HG03571 (cell line): ENCODE data around the gene SDK1.

Experiments
- ATAC-seq: cut with Tn5 transposase; IDR thresholded peaks from one replicate; pipeline ENCODE4 v1.9.1; 2021; ENCODE audit not compliant: unreplicated experiment

SDK1 gene

GRCh38 chr7:4066626-4067475, 765.8 kb downstream of the SDK1 start:
- ATAC-seq, result no peak

GRCh38 chr7:4067476-4067760, 766.4 kb downstream of the SDK1 start:
- no peak for ATAC-seq

GRCh38 chr7:4067874-4068273, 766.8 kb downstream of the SDK1 start:
- no peak for ATAC-seq

GRCh38 chr7:4068286-4068685, 767.2 kb downstream of the SDK1 start:
- no peak for ATAC-seq

- no peak for ATAC-seq
Observed at GRCh38 chr7:4069268-4070095, 768.4 kb downstream of the SDK1 start.

- ATAC-seq, result no peak
Observed at GRCh38 chr7:4070214-4070613, 769.2 kb downstream of the SDK1 start.

GRCh38 chr7:4071370-4072058, 770.5 kb downstream of the SDK1 start:
- no peak for ATAC-seq

GRCh38 chr7:4072161-4072925, 771.3 kb downstream of the SDK1 start:
- ATAC-seq, result no peak

- no peak for ATAC-seq
Observed at GRCh38 chr7:4073052-4073451, 772.0 kb downstream of the SDK1 start.

GRCh38 chr7:4073750-4074149, 772.7 kb downstream of the SDK1 start:
- ATAC-seq, result no peak

- ATAC-seq, result no peak
Observed at GRCh38 chr7:4074407-4074806, 773.4 kb downstream of the SDK1 start.

- no peak for ATAC-seq
Observed at GRCh38 chr7:4074994-4075393, 773.9 kb downstream of the SDK1 start.

- ATAC-seq, result no peak
Observed at GRCh38 chr7:4076701-4077294, 775.7 kb downstream of the SDK1 start.

GRCh38 chr7:4077980-4078379, 776.9 kb downstream of the SDK1 start:
- no peak for ATAC-seq

- ATAC-seq, result no peak
Observed at GRCh38 chr7:4078580-4078979, 777.5 kb downstream of the SDK1 start.

- ATAC-seq, result no peak
Observed at GRCh38 chr7:4079366-4079765, 778.3 kb downstream of the SDK1 start.

- ATAC-seq, result no peak
Observed at GRCh38 chr7:4079956-4080355, 778.9 kb downstream of the SDK1 start.

GRCh38 chr7:4080954-4081353, 779.9 kb downstream of the SDK1 start:
- ATAC-seq, result no peak

GRCh38 chr7:4083513-4083912, 782.5 kb downstream of the SDK1 start:
- no peak for ATAC-seq

GRCh38 chr7:4084271-4084670, 783.2 kb downstream of the SDK1 start:
- ATAC-seq, result no peak
